ENCODE data around the gene NDFIP1. TPM values are rescaled to one million over a fixed set of nuclear protein-coding genes. Genes with fewer than 3 reads are reported as not detected.

Gene NDFIP1
- total RNA-seq, 1 donor from 2014 or later = 62.1 TPM

- H3K36me3 ChIP-seq = peaks cover 84% of the 10 kb centered on the region
- no peak overlapping the region for H3K27ac ChIP-seq (replicated peaks)
- H3K4me1 ChIP-seq = peaks cover 7% of the 10 kb centered on the region
- no peaks in the 10 kb centered on the region for H3K27me3 ChIP-seq (ENCODE audit: low read depth)
- no peaks in the 10 kb centered on the region for H3K9me3 ChIP-seq (replicated peaks)
- no peak overlapping the region for H3K4me3 ChIP-seq
- DNase-seq = no peak
- peak; percentile 21 for TF ChIP-seq CTCF (IDR thresholded peaks at IDR 0.05; ENCODE audit: borderline replicate concordance)
- intact Hi-C loops (cut with micrococcal nuclease) = loop anchor here (5.0 to 10.0 kb wide), 2 partner anchors 149 to 447 kb away; no protein-coding TSS in a partner anchor
These were observed 32.9 kb downstream of the NDFIP1 start for GRCh38 chr5:142141463-142141862.

DNA sequence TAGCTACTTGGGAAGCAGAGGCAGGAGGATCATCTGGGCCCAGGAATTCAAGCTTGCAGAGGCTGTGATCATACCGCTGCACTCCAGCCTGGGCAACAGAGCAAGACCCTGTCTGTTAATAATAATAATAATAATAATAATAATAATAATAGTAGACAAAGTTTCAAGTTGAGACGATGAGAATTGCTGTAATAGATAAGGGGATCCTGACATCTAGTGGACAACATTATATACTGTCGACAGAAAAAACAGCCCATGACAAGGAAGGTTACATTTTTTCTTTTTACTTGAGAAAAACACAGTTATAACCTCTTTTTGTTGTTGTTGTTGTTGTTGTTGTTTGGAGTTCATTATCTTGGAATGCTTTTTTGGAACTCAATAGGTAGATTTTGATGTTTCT, 35.3 kb downstream of the NDFIP1 start:
- Histone ChIP-seq H3K9me3 (replicated peaks) (no peaks in the 10 kb centered on the region), H3K27ac (replicated peaks) (no peak overlapping the region), H3K4me1 (peaks cover 7% of the 10 kb centered on the region), H3K36me3 (peaks cover 82% of the 10 kb centered on the region), H3K27me3 (ENCODE audit: low read depth) (no peaks in the 10 kb centered on the region), H3K4me3 (no peak overlapping the region)
- TF ChIP-seq CTCF (IDR thresholded peaks at IDR 0.05; ENCODE audit: borderline replicate concordance) = peak; percentile 69
- no peak for DNase-seq
- intact Hi-C loops (cut with micrococcal nuclease) = loop anchor here (5.0 to 10.0 kb wide), 2 partner anchors 152 to 449 kb away; no protein-coding TSS in a partner anchor

GRCh38 chr5:142145106-142145900, 36.7 kb downstream of the NDFIP1 start:
- Histone ChIP-seq H3K27me3 (ENCODE audit: low read depth) (no peaks in the 10 kb centered on the region), H3K4me1 (peaks cover 15% of the 10 kb centered on the region), H3K4me3 (no peak overlapping the region), H3K27ac (replicated peaks) (no peak overlapping the region), H3K9me3 (replicated peaks) (no peaks in the 10 kb centered on the region), H3K36me3 (peaks cover 70% of the 10 kb centered on the region)
- TF ChIP-seq CTCF (IDR thresholded peaks at IDR 0.05; ENCODE audit: borderline replicate concordance) = peak; percentile 82
- DNase-seq = no peak
- intact Hi-C loops (cut with micrococcal nuclease) = loop anchor here (10.0 kb wide), 1 partner anchor 451 kb away; no protein-coding TSS in a partner anchor

DNA sequence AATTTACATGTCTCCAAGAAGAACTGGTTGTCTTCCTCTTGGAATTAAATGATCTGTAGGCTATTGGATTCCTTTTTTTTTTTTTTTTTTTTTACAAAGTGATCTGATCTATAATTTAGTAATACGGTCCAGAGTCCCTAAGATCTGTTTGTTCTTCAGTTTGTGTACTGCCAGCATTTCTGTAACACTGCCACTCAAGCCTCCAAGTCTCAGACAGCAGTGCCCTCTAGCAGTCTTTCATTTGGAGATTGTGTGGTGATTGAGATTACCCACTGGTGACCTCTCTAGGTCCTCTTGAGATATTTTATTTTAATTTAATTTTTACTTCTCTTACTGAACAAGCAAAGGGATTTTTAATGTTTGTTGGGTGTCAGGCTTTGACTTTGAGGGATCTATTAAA, 40.8 kb downstream of the NDFIP1 start:
- H3K36me3 ChIP-seq = peaks cover 38% of the 10 kb centered on the region
- no peak for DNase-seq
- intact Hi-C loops (cut with micrococcal nuclease) = loop anchor here (10.0 kb wide), 1 partner anchor 455 kb away; no protein-coding TSS in a partner anchor
- no peak for TF ChIP-seq CTCF (IDR thresholded peaks at IDR 0.05; ENCODE audit: borderline replicate concordance)
- no peak overlapping the region for H3K4me3 ChIP-seq
- peaks cover 25% of the 10 kb centered on the region for H3K4me1 ChIP-seq
- no peaks in the 10 kb centered on the region for H3K9me3 ChIP-seq (replicated peaks)
- no peak overlapping the region for H3K27ac ChIP-seq (replicated peaks)
- no peaks in the 10 kb centered on the region for H3K27me3 ChIP-seq (ENCODE audit: low read depth)

DNA sequence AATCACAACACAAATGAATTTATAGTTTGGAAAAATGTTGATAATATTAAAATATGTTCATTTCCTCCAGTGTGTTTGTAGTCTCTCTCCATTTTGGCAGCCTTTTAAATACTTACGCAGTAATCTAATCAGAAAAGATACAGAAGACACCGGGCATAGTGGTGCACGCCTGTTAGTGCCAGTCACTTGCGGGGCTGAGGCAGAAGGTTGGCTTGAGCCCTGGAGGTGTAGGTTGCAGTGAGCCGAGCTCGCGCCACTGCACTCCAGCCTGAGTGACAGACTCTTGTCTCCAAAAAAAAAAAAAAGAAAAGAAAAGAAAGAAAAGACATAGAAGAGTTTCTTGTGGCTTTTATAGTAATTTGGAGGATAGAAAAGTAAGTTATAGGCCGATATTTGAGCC, 41.9 kb downstream of the NDFIP1 start:
- DNase-seq = no peak
- Histone ChIP-seq H3K27me3 (ENCODE audit: low read depth) (no peaks in the 10 kb centered on the region), H3K36me3 (peaks cover 36% of the 10 kb centered on the region), H3K4me3 (no peak overlapping the region), H3K9me3 (replicated peaks) (no peaks in the 10 kb centered on the region), H3K4me1 (peaks cover 18% of the 10 kb centered on the region), H3K27ac (replicated peaks) (no peak overlapping the region)
- no peak for TF ChIP-seq CTCF (IDR thresholded peaks at IDR 0.05; ENCODE audit: borderline replicate concordance)
- intact Hi-C loops (cut with micrococcal nuclease) = loop anchor here (5.0 to 10.0 kb wide), 2 partner anchors 164 to 507 kb away; no protein-coding TSS in a partner anchor

All from left ventricle myocardium inferior (tissue), 1 donor.